Measurements from ENCODE around the gene NSG2. TPM values are rescaled to one million over a fixed set of nuclear protein-coding genes. Genes with fewer than 3 reads are reported as not detected.

NSG2 gene
- total RNA-seq, 6 experiments from 2014 or later: 0.13 TPM; not detected in 5

DNA sequence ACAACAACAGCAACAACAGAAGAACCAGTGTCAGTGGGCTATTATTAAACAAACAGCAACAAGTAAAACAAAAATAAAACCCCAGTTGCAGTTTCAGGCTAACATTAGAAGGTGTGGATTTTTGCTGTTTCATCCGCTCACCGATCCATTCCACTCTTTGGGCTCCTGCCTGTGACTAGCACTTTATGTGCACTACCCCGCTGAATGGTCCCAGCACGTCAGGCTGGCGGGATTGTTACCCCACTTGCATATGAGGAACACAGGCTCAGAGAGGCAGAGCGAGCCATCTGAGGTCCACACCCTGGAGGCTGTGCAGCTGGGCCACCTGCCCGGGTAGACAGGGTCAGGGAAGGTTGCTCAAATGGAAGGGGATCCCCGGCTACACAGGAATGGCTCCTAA, 26.0 kb downstream of the NSG2 start:
- TF ChIP-seq, protein P1, sequence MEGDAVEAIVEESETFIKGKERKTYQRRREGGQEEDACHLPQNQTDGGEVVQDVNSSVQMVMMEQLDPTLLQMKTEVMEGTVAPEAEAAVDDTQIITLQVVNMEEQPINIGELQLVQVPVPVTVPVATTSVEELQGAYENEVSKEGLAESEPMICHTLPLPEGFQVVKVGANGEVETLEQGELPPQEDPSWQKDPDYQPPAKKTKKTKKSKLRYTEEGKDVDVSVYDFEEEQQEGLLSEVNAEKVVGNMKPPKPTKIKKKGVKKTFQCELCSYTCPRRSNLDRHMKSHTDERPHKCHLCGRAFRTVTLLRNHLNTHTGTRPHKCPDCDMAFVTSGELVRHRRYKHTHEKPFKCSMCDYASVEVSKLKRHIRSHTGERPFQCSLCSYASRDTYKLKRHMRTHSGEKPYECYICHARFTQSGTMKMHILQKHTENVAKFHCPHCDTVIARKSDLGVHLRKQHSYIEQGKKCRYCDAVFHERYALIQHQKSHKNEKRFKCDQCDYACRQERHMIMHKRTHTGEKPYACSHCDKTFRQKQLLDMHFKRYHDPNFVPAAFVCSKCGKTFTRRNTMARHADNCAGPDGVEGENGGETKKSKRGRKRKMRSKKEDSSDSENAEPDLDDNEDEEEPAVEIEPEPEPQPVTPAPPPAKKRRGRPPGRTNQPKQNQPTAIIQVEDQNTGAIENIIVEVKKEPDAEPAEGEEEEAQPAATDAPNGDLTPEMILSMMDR (IDR thresholded peaks at IDR 0.05): no peak
- TF ChIP-seq POLR2A (IDR thresholded peaks at IDR 0.05): no peak
- intact Hi-C loops (cut with DNase I): no loop called here
- H3K4me3 ChIP-seq: no peak overlapping the region

DNA sequence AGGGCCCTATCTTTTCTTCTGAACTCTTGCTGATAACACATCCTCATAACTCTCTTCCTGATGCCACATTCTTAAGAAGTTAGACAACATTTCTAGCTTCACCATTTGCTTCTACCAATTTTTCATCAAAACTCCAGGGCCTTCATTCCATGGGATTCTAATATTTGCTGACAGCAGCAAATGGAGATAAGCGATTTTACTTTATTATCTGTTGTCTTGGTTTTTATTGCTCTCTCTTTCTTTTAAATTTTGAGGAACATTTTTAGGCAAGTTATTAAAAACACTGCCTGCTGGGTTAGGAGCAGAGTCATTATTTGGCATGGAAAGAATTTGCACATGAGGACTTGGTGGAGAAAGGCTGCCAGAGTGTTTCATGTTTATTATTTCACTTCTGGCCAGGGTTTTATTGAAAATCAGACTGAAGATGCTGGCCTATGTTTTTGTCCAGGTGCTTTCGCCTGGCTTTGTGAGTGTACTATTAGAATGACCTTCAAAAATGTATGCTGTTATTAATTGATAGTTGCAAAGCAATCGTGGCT, 27.7 kb downstream of the NSG2 start:
- DNase-seq (no peak), ATAC-seq (no peak)
- intact Hi-C loops (cut with DNase I): no loop called here
- H3K4me3 ChIP-seq: no peak overlapping the region
- no peaks in the 10 kb centered on the region for H3K4me1 ChIP-seq
- no peaks in the 10 kb centered on the region for H3K36me3 ChIP-seq
- TF ChIP-seq POLR2A (IDR thresholded peaks at IDR 0.05): no peak
- TF ChIP-seq, protein P1 (IDR thresholded peaks at IDR 0.05): no peak
- no peaks in the 10 kb centered on the region for H3K27me3 ChIP-seq
- H3K27ac ChIP-seq: no peak overlapping the region
- H3K9me3 ChIP-seq: no peaks in the 10 kb centered on the region
- WGBS (ENCODE audit: insufficient coverage, low coverage, low lambda C conversion rate, missing lambda C conversion rate): 76% methylated on average over 3 of the region's 3 CpGs

More for the DNA sequence above, 26.0 kb downstream of the NSG2 start:
- Histone ChIP-seq H3K27ac (no peak overlapping the region), H3K36me3 (no peaks in the 10 kb centered on the region), H3K9me3 (no peaks in the 10 kb centered on the region), H3K4me1 (no peaks in the 10 kb centered on the region), H3K27me3 (no peaks in the 10 kb centered on the region)
- WGBS (ENCODE audit: insufficient coverage, low coverage, low lambda C conversion rate, missing lambda C conversion rate): 60% methylated on average over 1 of the region's 8 CpGs
- no peak for DNase-seq
- no peak for ATAC-seq

DNA sequence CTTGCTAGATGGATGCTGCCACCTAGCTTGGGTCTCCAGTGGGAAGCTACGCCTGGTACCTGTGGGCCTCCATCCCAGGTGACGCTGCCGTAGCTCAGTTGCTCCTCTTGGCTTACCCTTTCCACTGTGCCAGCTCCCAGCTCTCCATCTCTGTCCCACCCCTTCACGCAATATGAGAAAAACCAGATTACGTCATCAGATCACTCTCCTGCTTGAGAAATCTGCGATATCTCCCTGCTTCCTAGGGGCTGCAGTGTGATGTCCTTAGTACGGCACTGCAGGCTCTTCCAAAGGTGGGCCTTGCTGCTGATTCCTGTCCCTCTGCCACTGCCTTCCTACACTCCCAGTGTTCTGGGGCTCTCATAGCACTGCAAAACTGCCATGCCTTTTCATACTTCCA, 28.9 kb downstream of the NSG2 start:
- ATAC-seq (no peak), DNase-seq (no peak)
- Histone ChIP-seq H3K27me3 (no peaks in the 10 kb centered on the region), H3K9me3 (no peaks in the 10 kb centered on the region), H3K4me3 (no peak overlapping the region), H3K4me1 (no peaks in the 10 kb centered on the region), H3K36me3 (no peaks in the 10 kb centered on the region), H3K27ac (no peak overlapping the region)
- 77% methylated on average over 7 of the region's 7 CpGs for WGBS (ENCODE audit: insufficient coverage, low coverage, low lambda C conversion rate, missing lambda C conversion rate)
- TF ChIP-seq, protein P1 (IDR thresholded peaks at IDR 0.05): no peak
- TF ChIP-seq POLR2A (IDR thresholded peaks at IDR 0.05): no peak
- intact Hi-C loops (cut with DNase I): no loop called here

DNA sequence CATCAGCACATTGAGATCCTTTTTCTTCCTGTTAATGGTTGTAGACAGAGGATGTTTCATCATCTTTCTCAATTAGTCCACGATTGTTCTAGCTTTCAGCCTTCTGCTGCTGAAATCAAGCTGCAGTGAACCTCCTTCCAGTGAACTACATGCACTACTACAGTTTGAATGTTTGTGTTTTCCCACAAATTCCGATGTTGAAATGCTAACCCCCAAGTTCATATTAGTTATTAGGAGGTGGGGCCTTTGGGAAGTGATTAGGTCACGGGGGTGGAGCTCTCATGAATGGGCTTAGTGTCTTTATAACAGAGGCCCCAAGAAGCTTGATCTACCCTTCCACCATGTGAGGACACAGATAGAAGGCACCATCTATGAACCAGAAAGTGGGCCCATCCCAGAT, 32.9 kb downstream of the NSG2 start:
- no peak for DNase-seq
- Histone ChIP-seq H3K4me1 (no peaks in the 10 kb centered on the region), H3K36me3 (no peaks in the 10 kb centered on the region), H3K4me3 (no peak overlapping the region), H3K9me3 (no peaks in the 10 kb centered on the region), H3K27ac (no peak overlapping the region), H3K27me3 (no peaks in the 10 kb centered on the region)
- intact Hi-C loops (cut with DNase I): no loop called here
- ATAC-seq: no peak
- TF ChIP-seq POLR2A (IDR thresholded peaks at IDR 0.05): no peak
- TF ChIP-seq, protein P1 (IDR thresholded peaks at IDR 0.05): no peak
- 51% methylated on average over 3 of the region's 3 CpGs for WGBS (ENCODE audit: insufficient coverage, low coverage, low lambda C conversion rate, missing lambda C conversion rate)

DNA sequence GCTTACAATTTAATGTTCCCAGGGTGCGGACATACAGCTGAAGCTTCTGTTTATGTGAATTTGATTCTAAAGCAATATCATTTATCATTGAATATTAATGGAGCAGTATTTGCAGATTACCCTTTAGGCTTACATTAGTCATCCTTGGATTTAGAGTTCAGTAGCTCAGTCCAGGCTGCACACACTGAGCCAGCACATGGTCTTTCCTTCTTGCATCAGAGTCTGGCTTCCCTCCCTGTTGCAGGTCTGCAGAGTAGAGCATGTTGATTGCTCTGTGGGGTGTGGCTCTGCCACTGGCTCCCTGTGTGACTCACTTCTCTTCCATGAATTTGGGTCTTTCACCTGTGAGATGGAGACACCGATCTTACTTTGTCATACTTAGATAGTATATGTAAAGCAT, 36.8 kb downstream of the NSG2 start:
- Histone ChIP-seq H3K9me3 (no peaks in the 10 kb centered on the region), H3K27ac (no peak overlapping the region), H3K4me3 (no peak overlapping the region), H3K4me1 (no peaks in the 10 kb centered on the region), H3K27me3 (no peaks in the 10 kb centered on the region), H3K36me3 (no peaks in the 10 kb centered on the region)
- ATAC-seq: no peak
- TF ChIP-seq, protein P1 (IDR thresholded peaks at IDR 0.05): no peak
- no peak for TF ChIP-seq POLR2A (IDR thresholded peaks at IDR 0.05)
- no peak for DNase-seq
- 70% methylated on average over 2 of the region's 2 CpGs for whole genome bisulfite sequencing (ENCODE audit: insufficient coverage, low coverage, low lambda C conversion rate, missing lambda C conversion rate)
- intact Hi-C loops (cut with DNase I): no loop called here
